IMR-90 (cell line): ENCODE results near the gene RIMBP3C. TPM values are rescaled to one million over a fixed set of nuclear protein-coding genes. Genes with fewer than 3 reads are reported as not detected.
"Not testable (repeated sequence)": the region's sequence is repeated elsewhere in the genome, so short reads cannot be mapped to it uniquely, and the experiment has no call there.

Experiments used
- ATAC-seq: fragments of 200-7000 bp; cut with Tn5 transposase; 2 replicates; pipeline ENCODE4 v1.9.1; 2020; ENCODE audit warnings: low read depth, mild to moderate bottlenecking, moderate library complexity
- BruUV-seq: library from RNA; stranded (reverse); fragments of 400-500 nt; replicated peaks from 2 replicates; lab custom pipeline; 2021; lab: Mats Ljungman, UMichigan
- CTCF ChIA-PET: fragments of 300-600 bp; formaldehyde crosslinking; extraction: SDS; loops from one replicate; lab custom pipeline; 2021; ENCODE audit warnings: antibody characterized with exemption; lab: Yijun Ruan, JAX
- POLR2A ChIA-PET: fragments of 300-600 bp; sonication (Branson Sonifier 250); formaldehyde crosslinking; loops from one replicate; lab custom pipeline; 2022; ENCODE audit warnings: antibody characterized with exemption; ENCODE audit not compliant: unreplicated experiment; lab: Charles Lee
- DNase-seq: peaks from one replicate; pipeline ENCODE4 v3.0.0; 2013
- H2AFZ ChIP-seq: replicated peaks from 2 replicates; pipeline ENCODE3; 2013; ENCODE audit warnings: low read length, mild to moderate bottlenecking; ENCODE audit not compliant: poor library complexity
- H2AK5ac ChIP-seq: 2 replicates; pipeline ENCODE4 v1.6.1; 2013; ENCODE audit warnings: low read depth, low read length, inconsistent platforms
- H2AK9ac ChIP-seq: replicated peaks from 2 replicates; pipeline ENCODE3; 2013; ENCODE audit warnings: mild to moderate bottlenecking, low read depth, low read length, moderate library complexity; ENCODE audit not compliant: poor library complexity
- H2BK120ac ChIP-seq: 2 replicates; pipeline ENCODE4 v1.6.1; 2013; ENCODE audit warnings: low read depth, low read length, inconsistent platforms
- H2BK15ac ChIP-seq: 3 replicates; pipeline ENCODE4 v1.6.1; 2013; ENCODE audit warnings: low read depth, low read length, inconsistent platforms
- H2BK20ac ChIP-seq: 2 replicates; pipeline ENCODE4 v1.6.1; 2013; ENCODE audit warnings: low read depth, mild to moderate bottlenecking, inconsistent platforms, low read length, moderate library complexity
- H2BK5ac ChIP-seq: 2 replicates; pipeline ENCODE4 v1.6.1; 2013; ENCODE audit warnings: mild to moderate bottlenecking, low read depth, low read length, inconsistent platforms; ENCODE audit not compliant: poor library complexity, severe bottlenecking
- H3K14ac ChIP-seq: replicated peaks from 2 replicates; pipeline ENCODE4 v1.6.1; 2013; ENCODE audit warnings: low read depth, low read length, inconsistent platforms
- H3K18ac ChIP-seq: 2 replicates; pipeline ENCODE4 v1.6.1; 2013; ENCODE audit warnings: low read depth, low read length, control low read depth
- H3K23ac ChIP-seq: 2 replicates; pipeline ENCODE4 v1.6.1; 2013; ENCODE audit warnings: low read depth, low read length, inconsistent platforms
- H3K27ac ChIP-seq: 2 replicates; pipeline ENCODE4 v1.5.1; 2013; ENCODE audit warnings: mild to moderate bottlenecking, control low read depth, low read length; ENCODE audit not compliant: insufficient read depth
- H3K27me3 ChIP-seq: 2 replicates; pipeline ENCODE4 v1.6.1; 2013; ENCODE audit warnings: low read length; ENCODE audit not compliant: control insufficient read depth, insufficient read depth
- H3K36me3 ChIP-seq: 2 replicates; pipeline ENCODE4 v1.6.1; 2013; ENCODE audit warnings: low read length, mixed read lengths; ENCODE audit not compliant: control insufficient read depth, insufficient read depth
- H3K4ac ChIP-seq: 2 replicates; pipeline ENCODE4 v1.6.1; 2013; ENCODE audit warnings: low read depth, low read length, inconsistent platforms
- H3K4me1 ChIP-seq: 2 replicates; pipeline ENCODE4 v1.6.1; 2013; ENCODE audit warnings: low read length, mixed read lengths; ENCODE audit not compliant: control insufficient read depth, insufficient read depth
- H3K4me2 ChIP-seq: 2 replicates; pipeline ENCODE4 v1.6.1; 2013; ENCODE audit warnings: low read depth, mild to moderate bottlenecking, control low read depth, low read length, moderate library complexity
- H3K4me3 ChIP-seq: 2 replicates; pipeline ENCODE4 v1.5.1; 2013; ENCODE audit warnings: low read depth, mild to moderate bottlenecking, control low read depth, low read length, moderate library complexity; ENCODE audit not compliant: insufficient read depth
- H3K56ac ChIP-seq: 2 replicates; pipeline ENCODE4 v1.6.1; 2013; ENCODE audit warnings: low read length, inconsistent platforms; ENCODE audit not compliant: insufficient read depth; ENCODE audit errors: extremely low read depth
- H3K79me1 ChIP-seq, 2 experiments: 2 replicates each; pipeline ENCODE4 v1.6.1; 2013; ENCODE audit warnings: low read length in 2 of 2, inconsistent platforms in 1 of 2, low read depth in 1 of 2
- H3K9ac ChIP-seq: 2 replicates; pipeline ENCODE4 v1.6.1; 2013; ENCODE audit warnings: low read depth, low read length, control low read depth
- H3K9me1 ChIP-seq: 2 replicates; pipeline ENCODE4 v1.6.1; 2013; ENCODE audit warnings: low read length, inconsistent platforms; ENCODE audit not compliant: insufficient read depth
- H3K9me3 ChIP-seq: 2 replicates; pipeline ENCODE4 v1.6.1; 2013; ENCODE audit warnings: low read length; ENCODE audit not compliant: control insufficient read depth, insufficient read depth
- H4K20me1 ChIP-seq: 2 replicates; pipeline ENCODE4 v1.6.1; 2013; ENCODE audit warnings: low read length, inconsistent platforms; ENCODE audit not compliant: insufficient read depth
- H4K5ac ChIP-seq: 2 replicates; pipeline ENCODE4 v1.6.1; 2013; ENCODE audit warnings: mild to moderate bottlenecking, low read depth, low read length, control low read depth
- H4K8ac ChIP-seq, 2 experiments: 2 replicates each; pipeline ENCODE4 v1.6.1; 2013; ENCODE audit warnings: low read depth in 2 of 2, low read length in 2 of 2, control low read depth in 1 of 2, inconsistent platforms in 1 of 2
- H4K91ac ChIP-seq: 2 replicates; pipeline ENCODE4 v1.6.1; 2013; ENCODE audit warnings: low read depth, low read length, inconsistent platforms; ENCODE audit not compliant: insufficient read depth
- WGBS, 2 experiments: methylation state at CpG; one replicate each; pipeline versions ENCODE4 v1.1.5 to v1.1.7; 2013; ENCODE audit warnings: missing lambda C conversion rate in 2 of 2; ENCODE audit not compliant: insufficient read length in 1 of 2; ENCODE audit errors: extremely low coverage in 2 of 2; 5-methylcytosine and 5-hydroxymethylcytosine counted together
- dilution Hi-C: fragments of 300-500 bp; cut with HindIII; formaldehyde crosslinking; loops from one replicate; pipeline ENCODE4 v1.14.3; 2018; ENCODE audit warnings: low sequenced_read_pairs; ENCODE audit not compliant: unreplicated experiment
- in situ Hi-C: fragments of 300-500 bp; cut with MboI; formaldehyde crosslinking; loops from 3 replicates; pipeline ENCODE4 v1.14.3; 2019; ENCODE audit warnings: low sequenced_read_pairs, inconsistent platforms, mixed read lengths
- intact Hi-C: fragments of 100-400 bp; cut with micrococcal nuclease; formaldehyde crosslinking; loops from 2 replicates; pipeline ENCODE4 v1.10.0; 2022
- polyA plus RNA-seq, 3 experiments: library from polyadenylated mRNA; depleted of rRNA; stranded (reverse); fragments of >200 nt; gene quantifications; 2 replicates each; pipeline ENCODE4 v1.2.3, GENCODE V29; 2012; ENCODE audit warnings: low replicate concordance in 1 of 3
- total RNA-seq: library from RNA; depleted of rRNA; stranded (reverse); fragments of >200 nt; gene quantifications from 2 replicates; pipeline ENCODE4 v1.2.3, GENCODE V29; 2012

The RIMBP3C gene
- total and polyA plus RNA-seq, 2 of the 4 experiments (the other 2 are of a cell fraction), result 0.05 to 0.36 TPM

GRCh38 chr22:21550678-21551047 is 598 bp downstream of the RIMBP3C start:
- H3K4ac ChIP-seq, H4K8ac ChIP-seq, H2BK5ac ChIP-seq, H3K4me1 ChIP-seq, H3K9ac ChIP-seq, H2AK9ac ChIP-seq, H3K79me1 ChIP-seq, intact Hi-C loops, H2BK15ac ChIP-seq, H3K4me2 ChIP-seq, dilution Hi-C loops, H3K23ac ChIP-seq, POLR2A ChIA-PET, H3K9me3 ChIP-seq, CTCF ChIA-PET, H3K27me3 ChIP-seq, H4K20me1 ChIP-seq, H3K14ac ChIP-seq, DNase-seq, H3K56ac ChIP-seq, BruUV-seq, in situ Hi-C loops, H3K18ac ChIP-seq, H3K9me1 ChIP-seq, H3K4me3 ChIP-seq, H2BK20ac ChIP-seq, H2AK5ac ChIP-seq, H4K91ac ChIP-seq, H3K36me3 ChIP-seq, H2AFZ ChIP-seq, H4K5ac ChIP-seq, H3K27ac ChIP-seq, H2BK120ac ChIP-seq: not testable (repeated sequence)
- WGBS, 2 experiments, result no CpG with 5 or more reads among the region's 44 CpGs
- peak; percentile 91 for ATAC-seq

GRCh38 chr22:21550008-21550677 is 1.1 kb downstream of the RIMBP3C start:
- H3K4me1 ChIP-seq, H3K14ac ChIP-seq, H3K23ac ChIP-seq, dilution Hi-C loops, H2AK5ac ChIP-seq, in situ Hi-C loops, H2BK15ac ChIP-seq, H2BK120ac ChIP-seq, H4K5ac ChIP-seq, H3K9me3 ChIP-seq, H4K8ac ChIP-seq, H2BK20ac ChIP-seq, H3K4me2 ChIP-seq, H3K36me3 ChIP-seq, H2BK5ac ChIP-seq, DNase-seq, POLR2A ChIA-PET, H2AFZ ChIP-seq, H3K4me3 ChIP-seq, CTCF ChIA-PET, H2AK9ac ChIP-seq, H3K9me1 ChIP-seq, H3K27me3 ChIP-seq, H3K79me1 ChIP-seq, H4K91ac ChIP-seq, H3K18ac ChIP-seq, intact Hi-C loops, H3K27ac ChIP-seq, H3K9ac ChIP-seq, H3K4ac ChIP-seq, BruUV-seq, H3K56ac ChIP-seq, H4K20me1 ChIP-seq: not testable (repeated sequence)
- no CpG with 5 or more reads among the region's 62 CpGs for WGBS, 2 experiments
- peak; percentile 75 for ATAC-seq
